Measurements from ENCODE around the gene SLC44A1.

SLC44A1 gene

DNA sequence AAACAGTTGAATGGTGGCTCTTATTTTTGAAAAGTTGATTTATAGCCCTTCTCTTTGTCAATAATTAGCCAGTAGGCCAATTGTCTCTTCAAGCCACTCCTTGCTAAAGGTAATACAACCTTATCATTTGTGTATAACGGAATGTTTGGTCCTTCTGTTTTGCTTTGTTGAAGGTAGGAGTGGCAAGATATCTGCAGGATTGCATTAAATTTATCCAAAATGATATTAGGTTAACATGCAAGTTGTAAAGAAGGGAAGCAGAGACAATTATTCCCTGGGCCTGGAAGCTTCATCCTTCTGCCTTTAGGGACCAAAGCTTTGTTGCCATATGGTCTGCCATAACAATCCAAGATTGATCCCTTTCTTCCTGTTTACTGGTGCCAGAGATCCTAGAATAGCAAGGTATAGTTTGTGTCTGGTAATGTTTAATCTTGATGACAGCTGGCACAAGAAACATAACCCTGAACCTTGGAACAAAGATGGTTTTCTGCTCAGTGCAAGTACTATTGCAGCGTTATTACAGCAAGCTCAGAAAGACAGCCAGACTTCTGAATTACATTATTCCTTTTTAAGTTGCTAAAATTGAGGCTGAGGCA is 187.9 kb downstream of the SLC44A1 start:
- DNase-seq (ENCODE audit: low read depth), result no peak

DNA sequence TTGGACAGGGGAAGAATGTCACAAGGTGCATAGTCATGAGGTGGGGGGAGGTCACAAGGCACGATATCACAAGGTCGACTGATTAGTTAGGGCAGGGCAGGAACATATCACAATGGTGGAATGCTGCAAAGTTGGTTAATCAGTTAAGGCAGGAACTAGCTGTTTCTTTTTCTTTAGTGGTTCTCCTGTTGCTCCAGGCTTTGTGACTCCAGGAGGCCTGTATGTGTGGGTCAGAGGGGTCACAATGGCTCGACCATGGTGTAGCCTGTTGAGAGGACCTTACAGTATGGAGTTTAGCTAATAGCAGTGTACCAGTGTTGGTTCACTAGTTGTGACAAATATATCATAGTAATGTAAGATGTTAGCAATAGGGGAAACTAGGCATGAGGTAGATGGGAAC is 191.0 kb downstream of the SLC44A1 start:
- DNase-seq (ENCODE audit: low read depth), result no peak

DNA sequence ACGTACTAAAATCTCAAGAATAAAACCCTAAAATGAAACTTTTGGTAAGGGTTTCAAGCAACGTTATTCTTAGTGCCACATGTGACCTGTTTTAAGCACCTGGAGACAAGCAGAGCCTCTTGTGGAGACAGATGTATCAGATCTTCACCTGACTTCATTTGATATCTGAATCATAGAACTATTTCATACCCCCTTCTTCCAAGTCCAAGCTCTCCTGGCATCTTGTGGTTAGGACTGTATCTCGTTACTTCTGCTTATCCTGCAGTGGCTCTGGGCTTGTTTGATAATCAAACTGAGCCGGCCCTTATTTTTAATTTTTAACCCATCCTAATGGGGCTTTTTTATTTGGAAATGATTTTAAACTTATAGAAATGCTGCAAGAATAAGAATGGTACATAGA is 192.3 kb downstream of the SLC44A1 start:
- DNase-seq (ENCODE audit: low read depth), result no peak

DNA sequence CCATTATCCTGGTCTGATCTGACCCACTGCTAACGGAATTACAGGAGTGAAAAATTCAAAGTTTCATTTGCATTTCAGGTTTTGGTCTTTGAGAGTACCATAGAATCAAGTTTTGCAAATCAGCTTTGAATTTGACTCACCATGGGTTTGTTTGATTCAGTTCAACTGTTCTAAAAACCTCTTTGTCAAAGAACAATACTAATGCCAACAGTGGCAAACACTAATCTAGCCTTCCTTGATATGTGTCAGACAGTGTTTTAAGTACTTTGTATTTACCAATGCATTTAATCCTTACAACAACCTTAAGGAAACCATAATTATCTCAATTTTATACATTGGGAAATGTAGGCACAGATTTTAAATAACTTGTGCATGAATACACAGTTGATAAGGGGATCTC is 193.3 kb downstream of the SLC44A1 start:
- DNase-seq (ENCODE audit: low read depth), result no peak

DNA sequence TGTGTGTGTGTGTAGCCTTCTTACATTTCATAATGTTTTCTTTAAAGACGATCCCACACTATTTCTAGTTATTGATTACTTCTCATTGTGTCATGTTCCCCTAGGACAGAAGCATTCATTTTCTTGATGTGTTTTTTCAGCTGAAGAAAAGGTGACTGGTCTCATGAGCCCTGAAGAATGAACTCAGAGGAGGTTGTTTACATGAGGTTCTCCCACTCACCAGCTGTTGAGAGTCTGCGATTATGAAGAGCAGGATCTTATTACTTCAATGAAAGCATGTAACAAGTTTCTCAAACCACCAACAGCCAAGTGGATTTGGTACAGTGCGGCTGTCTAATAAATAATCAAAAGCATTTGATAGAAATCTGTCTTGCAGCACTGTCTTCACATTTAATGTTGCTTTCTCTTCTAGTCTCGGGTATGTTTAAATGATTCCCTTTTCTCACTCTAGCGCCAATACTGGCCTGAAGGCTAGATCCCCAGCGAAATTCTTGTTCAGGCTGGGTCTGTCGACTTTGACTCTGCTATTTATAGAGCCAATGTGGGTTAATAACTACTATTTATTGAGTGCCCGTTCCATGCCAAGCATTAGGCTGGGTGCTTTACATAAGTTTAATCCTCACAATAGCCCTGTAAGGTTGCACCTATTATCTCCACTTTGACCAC is 193.8 kb downstream of the SLC44A1 start:
- DNase-seq (ENCODE audit: low read depth), result no peak

DNA sequence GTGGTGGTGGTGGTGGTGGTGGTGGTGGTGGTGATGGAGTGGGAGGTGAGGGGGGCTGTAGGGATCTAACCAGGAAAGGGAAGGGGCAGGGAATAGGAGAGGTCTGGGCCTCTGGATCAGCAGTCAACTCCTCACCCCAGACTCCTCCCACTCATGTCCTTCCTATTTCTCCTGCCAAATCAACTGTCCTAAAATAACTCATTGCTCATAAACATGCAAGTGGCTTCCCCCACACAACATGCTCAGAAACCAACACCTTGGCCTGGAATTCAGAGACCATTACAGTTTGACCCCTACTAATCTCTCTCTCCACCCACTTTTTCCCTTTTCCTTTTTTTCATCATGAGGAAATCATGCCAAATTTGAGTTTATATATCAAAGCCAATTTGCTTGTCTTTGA is 195.0 kb downstream of the SLC44A1 start:
- DNase-seq (ENCODE audit: low read depth), result no peak

DNA sequence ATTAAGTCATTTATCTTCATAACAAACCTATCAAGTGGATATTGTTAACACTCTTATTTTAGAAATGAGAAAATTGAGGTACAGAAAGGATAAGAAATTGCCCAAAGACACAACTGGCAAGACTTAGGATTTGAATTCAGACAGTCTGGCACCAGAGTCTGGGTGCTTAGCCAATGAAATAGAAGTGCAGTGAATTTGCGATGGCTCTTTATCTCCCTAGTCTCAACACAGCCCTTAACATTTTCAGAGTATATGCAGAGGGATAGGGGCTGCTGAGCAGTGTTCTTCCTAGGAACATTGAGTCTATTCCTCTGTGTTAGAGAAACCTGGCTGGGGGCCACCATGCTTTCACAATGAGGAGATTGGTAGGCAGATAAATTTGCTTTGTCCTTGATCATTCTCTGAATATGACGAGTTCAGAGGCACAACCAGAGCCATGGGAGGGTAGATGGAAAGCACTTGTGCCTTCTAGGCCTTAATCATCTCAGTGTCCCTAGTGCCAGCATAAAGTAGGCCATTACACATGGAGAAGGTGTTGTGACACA is 197.2 kb downstream of the SLC44A1 start:
- no peak for DNase-seq (ENCODE audit: low read depth)

DNA sequence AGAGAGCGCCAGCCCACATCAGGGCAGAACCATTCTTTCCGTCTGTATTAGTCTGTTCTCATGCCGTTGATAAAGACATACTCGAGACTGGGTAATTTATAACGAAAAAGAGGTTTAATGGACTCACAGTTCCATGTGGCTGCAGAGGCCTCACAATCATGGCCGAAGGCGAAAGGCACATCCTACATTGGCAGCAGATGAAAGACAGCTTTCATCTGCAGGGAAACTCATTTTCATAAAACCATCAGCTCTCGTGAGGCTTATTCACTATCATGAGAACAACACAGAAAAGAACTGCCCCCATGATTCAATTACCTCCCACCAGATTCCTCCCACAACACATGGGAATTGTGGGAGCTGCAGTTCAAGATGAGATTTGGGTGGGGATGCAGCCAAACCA is 198.7 kb downstream of the SLC44A1 start:
- DNase-seq (ENCODE audit: low read depth), result no peak

DNA sequence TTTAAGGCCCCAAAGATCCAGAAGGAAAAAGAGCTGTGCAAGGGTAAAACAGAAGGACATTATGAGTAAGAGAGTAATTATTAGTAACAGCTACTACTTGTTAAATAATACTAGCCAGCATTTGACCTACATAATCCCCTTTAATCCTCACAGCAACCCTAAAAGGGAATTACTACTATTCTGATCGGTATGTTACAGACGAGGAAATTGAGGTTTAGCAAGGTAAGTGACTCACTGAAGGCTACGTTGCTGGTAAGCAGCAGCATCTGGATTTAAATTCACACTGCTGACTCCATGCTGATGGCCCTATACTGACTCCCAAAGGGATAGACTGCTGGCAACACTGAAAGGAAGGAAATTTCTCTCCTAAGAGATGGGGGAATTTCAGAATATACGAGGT is 199.7 kb downstream of the SLC44A1 start:
- DNase-seq (ENCODE audit: low read depth), result no peak

DNA sequence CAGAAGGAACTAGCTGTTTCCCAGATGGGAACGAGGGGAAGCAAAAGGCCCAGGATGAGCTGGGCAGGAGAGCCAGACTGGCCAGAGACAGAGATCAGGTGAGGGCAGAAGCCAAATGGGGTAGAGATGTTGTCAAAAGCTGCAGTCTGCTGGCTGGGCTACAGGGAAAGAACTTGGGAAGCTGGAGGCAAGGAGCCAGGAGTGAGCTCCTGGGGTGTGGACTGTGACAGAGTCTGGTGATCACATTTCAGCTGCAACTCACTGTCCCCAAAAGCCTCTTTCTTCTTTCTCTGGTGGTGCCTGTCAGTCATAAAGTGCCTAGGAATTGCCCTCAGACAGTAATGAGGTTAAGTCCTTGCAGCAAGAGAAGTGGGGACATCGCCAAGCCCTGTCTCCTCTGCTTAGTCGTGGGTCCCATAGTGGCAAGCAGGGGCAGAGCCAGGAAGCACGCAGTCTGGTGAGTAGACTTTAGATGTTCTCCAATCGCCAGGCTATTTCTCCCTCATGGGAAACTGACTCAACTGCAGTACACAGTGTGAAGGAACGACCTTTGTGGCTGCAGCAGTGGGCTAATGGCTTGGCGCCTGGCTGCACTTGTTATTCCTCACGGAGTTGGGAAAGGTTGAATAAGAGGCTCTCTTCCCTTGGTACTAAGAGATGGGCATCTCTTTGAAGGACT is 200.9 kb downstream of the SLC44A1 start:
- no peak for DNase-seq (ENCODE audit: low read depth)

DNA sequence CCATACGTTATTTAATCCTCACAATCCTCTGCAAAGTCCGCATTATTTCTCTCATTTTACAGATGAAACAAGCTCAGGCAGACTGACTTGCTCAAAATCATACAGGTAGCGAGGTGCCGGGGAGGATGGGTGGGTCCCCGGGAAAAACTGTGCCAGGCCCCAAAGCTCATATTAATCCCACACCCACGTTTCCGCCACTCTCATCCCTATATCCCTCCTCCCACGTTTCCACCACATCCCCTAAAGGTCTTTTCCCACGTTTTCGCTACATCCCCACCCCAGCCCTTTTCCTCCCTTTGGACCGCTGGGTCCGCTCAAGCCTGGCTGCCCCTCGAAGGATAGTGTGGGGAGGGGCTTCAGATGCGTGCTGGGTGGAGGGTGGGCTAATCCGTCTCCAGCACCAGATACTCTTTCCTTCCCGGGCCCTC is 202.9 kb downstream of the SLC44A1 start:
- DNase-seq (ENCODE audit: low read depth), result no peak

DNA sequence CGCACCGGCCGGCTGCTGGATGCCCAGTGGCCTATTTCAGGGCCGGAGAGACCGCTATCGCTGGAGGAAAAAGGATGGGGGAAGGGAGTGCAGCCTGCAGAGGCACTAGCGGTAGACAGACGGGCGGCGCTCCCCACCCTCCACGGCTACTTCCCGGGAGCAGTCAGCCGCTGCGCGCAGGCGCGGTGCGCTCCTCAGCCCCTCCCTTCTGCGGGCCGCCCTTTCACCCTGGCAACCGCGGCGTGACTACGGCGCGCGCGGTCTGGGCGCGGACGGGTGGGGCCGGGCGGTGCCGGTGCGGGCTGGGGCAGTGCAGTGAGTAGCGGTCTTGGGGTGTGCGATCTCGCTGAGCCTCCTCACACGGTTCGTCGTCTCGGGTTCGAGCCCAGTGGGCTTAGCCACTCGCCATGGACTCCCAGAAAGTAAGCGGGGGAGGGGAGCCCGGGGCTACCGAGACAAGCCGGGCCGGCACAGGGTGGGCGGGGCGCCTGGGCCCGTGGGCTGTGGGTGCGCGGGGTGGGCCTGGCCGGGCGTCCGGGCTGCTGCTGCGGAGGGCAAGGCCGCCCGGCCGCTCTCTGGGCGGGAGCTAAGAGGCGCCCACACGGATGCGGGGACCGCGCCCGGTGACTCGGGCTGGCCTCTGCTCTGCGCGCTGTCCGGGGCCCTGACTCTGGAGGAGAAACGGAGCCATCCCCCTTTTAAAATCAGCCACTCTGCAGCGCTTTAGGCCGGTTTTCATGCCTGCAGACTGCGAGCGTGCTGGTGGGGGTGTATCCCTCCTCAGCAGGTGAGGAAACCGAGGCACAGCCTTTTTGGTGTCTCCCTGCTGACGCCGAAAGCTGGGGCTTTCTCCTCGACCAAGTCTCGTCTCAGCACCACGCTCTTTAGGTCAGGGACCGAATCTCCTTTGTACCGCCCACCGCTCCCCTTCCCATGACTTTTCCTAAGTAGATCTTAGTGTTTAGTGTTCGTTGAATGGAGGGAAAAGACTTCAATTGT is 203.7 kb downstream of the SLC44A1 start, which contains the start of gene FSD1L:
Gene FSD1L, plus strand, starts transcription at position 221 of the 999 bp plus-strand sequence. Its CDS starts 187 bp downstream, at position 408.
- peak; percentile 78 for DNase-seq (ENCODE audit: low read depth)

DNA sequence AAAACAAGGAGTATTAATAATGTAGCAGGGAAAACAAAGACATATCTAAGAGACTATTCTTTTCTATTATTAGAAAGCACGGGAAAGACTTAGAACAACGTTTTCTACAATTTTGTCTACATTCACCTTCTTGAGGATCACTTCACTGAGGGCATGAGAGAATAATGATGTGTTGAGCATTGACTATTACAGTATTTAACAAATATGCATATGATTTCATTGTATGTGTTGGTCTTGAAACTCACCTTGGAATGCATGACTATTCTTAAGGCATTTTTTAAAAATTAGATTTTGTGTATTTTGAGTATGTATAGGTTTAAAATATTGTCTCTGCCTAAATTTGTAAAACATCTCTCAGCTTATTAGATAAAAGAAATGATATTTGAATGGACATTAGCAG is 204.6 kb downstream of the SLC44A1 start:
- DNase-seq (ENCODE audit: low read depth), result no peak

DNA sequence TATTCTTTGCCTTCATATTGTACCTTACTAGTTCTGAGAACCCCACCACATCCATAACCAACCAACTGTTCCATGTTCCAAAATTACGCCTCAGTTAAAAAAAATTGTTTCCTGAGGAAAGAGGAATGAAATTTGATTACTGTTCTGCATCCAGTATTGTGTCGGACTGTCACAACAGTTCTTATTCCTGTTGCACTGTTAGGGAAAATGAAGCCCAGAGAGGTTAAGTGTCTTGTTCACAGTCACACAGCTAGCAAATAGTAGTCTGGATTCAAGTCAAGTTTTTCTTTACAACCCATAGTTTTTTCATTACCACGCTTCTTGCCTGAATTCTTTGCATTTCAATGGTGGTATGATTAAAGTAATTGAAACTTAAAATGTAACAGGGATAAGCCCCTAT is 207.7 kb downstream of the SLC44A1 start:
- DNase-seq (ENCODE audit: low read depth), result no peak

DNA sequence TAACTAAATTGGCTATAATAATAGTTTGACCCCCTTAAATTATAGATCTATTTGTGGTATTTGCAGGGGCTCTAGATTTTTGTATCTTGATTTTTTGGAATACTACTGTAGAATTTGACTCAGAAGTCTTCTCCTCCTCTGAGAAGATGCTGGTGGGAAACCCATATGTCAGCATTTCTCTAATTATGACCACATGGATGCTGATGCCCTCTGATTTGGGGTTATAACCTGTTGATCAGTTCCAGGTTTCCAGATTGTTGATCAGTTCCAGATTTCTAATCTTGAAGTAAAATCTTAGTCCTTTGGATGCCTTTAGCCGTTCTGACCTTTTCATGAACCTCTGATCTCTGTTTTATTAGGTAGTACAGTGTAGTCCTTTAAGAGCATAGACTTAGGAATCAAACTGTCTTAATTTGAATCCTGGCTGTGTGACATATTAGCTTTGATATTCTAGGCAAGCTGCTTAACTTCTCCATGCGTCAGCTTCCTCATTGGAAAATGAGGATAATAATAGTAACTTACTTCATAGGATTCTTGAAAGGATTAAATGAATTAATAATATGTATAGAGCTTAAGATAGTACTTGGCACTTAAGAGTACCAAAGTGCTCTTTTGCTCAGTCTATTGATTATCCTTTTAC is 211.5 kb downstream of the SLC44A1 start:
- DNase-seq (ENCODE audit: low read depth), result no peak

DNA sequence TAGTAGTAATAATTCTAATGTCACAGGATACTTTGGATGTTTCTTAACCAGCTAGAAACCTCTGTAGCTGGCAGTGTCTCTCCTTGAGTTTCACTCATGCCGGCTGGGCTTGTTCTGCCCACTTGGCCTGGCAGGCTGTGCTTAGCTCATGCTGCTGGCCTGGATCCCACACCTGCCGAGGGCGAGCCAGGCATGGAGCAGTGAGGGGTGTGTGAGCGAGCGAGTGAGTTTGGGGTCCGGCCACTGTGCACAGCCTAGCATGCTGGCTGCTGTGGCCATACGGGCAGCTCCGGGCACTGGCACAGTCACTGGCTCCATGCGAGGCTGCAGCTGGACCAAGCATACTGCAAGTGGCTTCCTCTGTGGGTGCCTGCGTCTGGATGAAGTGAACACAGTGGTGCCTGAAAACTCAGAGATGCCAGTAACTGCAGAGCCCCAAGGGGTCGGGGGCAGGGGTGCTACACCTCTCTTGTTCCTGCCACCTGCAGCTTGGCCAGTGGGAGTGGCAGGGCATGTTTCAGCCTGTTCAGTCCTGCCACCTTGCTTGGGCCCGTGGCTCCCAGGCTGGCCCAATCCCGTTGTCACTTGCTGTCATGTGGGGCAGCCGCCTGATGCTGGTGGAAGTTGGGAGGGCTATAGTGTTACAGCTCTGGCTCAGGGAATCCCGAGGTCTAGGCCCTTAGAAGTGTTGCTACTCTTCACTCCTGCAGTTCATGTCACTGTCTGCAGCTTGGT is 213.3 kb downstream of the SLC44A1 start:
- DNase-seq (ENCODE audit: low read depth), result no peak

DNA sequence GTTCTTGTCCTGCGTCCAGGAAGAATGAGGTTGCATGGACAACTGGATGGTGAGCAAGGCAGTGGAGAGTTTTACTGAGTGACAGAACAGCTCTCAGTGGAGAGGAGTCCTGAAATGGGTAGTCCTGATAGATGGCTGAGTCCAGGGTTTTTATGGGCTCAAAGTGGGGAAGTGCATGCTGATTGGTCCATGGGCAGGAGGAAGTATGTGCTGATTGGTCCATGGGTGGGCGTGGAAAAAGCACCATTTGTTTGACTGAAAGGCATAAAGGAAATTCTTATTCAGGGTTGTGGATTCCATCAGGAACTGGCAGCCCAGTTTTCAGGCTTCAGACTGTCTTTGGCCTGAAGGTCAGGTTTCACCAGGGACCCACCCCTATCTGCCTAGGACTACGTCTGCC is 214.0 kb downstream of the SLC44A1 start:
- DNase-seq (ENCODE audit: low read depth), result no peak

DNA sequence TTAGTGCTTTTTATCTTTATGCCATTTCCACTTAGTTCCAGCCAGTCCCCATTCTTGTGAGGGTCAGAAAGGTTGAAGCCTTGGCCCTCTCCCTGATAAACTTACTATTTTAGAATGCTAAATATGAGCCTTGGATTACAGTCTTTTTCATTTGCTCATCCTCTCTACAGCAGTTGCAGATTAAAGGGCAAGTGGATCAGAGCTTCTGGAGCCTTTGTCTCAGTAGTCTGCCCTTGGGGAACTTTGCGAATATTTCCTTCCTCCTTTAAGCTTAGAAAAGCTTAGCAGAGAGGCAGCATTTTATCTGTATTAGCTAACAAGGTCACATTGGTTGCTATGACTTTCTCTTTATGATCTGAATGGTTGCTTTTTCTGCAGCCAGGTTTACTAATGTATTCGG is 214.9 kb downstream of the SLC44A1 start:
- no peak for DNase-seq (ENCODE audit: low read depth)

DNA sequence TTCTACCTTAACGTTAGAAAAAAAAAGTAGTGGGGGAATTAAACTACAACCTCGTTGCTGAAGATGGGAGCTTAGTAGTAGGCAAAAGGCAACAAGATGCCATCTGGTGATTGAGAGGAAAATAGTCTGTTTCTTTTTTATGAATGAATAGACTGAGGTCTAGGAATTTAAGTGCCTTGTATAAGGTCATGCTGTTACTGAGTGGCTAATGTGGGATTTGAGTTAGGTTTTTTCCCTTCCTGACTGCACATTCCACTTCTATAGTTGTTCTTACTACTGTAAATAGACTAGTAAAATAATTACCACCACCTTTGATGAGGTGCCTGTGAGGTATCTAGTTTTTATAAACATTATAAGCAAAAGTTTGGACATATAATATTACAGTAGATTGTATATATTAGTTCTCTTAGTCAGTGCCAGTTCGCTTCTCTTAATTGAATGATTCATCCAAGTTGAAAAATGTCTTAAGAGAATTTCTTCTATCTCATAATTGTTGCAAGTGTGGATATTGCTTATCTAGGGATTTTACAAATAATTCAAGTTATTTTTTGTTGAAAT is 222.5 kb downstream of the SLC44A1 start:
- no peak for DNase-seq (ENCODE audit: low read depth)

DNA sequence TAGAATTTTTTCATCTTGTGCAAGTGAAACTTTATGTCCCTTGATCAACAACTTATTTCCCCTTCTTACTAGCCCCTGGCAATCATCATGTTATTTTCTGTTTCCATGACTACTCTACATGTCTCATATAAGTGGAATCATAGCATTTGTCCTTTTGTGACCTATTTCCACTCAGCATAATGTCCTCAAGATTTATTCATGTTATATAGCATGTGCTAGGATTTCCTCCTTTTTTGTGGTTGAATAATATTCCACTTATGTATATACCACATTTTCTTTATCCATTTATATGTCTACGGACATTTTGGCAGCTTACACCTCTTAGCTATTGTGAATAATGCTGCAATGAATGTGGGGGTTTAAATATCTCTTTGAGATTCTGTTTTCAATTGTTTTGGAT is 224.4 kb downstream of the SLC44A1 start:
- DNase-seq (ENCODE audit: low read depth), result no peak
